CD14-positive monocyte (primary cell): ENCODE measurements around the gene FRMD4A. TPM values are rescaled to one million over a fixed set of nuclear protein-coding genes. Genes with fewer than 3 reads are reported as not detected.

Experiments used
- DNase-seq, 3 donors: peaks; one replicate each; pipeline ENCODE4 v3.0.0-alpha.2; 2011 to 2022
- H2AFZ ChIP-seq: 2 replicates; pipeline ENCODE4 v1.6.0; 2012; ENCODE audit warnings: mild to moderate bottlenecking, low read depth, low read length, inconsistent platforms; ENCODE audit not compliant: insufficient read depth, poor library complexity, severe bottlenecking
- H3K27ac ChIP-seq, 2 donors: 1 replicate in 1 of 2; 2 replicates in 1 of 2; pipeline ENCODE4 v1.5.1; 2012 to 2013; ENCODE audit warnings: low read length in 2 of 2, control low read depth in 1 of 2, inconsistent platforms in 1 of 2, low read depth in 1 of 2, mild to moderate bottlenecking in 1 of 2
- H3K27me3 ChIP-seq, 2 donors: one replicate each; pipeline versions ENCODE4 v1.6.0 to v1.6.1; 2011 to 2013; ENCODE audit warnings: low read length in 2 of 2; ENCODE audit not compliant: control insufficient read depth in 2 of 2, insufficient read depth in 2 of 2
- H3K36me3 ChIP-seq, 2 donors: replicated peaks in 1 of 2; 1 replicate in 1 of 2; 2 replicates in 1 of 2; pipeline versions ENCODE4 v1.5.1 to v1.6.1; 2012 to 2013; ENCODE audit warnings: low read length in 2 of 2, control low read depth in 1 of 2, inconsistent platforms in 1 of 2, mild to moderate bottlenecking in 1 of 2; ENCODE audit not compliant: insufficient read depth in 2 of 2, control insufficient read depth in 1 of 2
- H3K4me1 ChIP-seq, 2 donors: 1 replicate in 1 of 2; 2 replicates in 1 of 2; pipeline versions ENCODE4 v1.5.1 to v1.6.1; 2012 to 2013; ENCODE audit warnings: low read length in 2 of 2, control low read depth in 1 of 2, inconsistent platforms in 1 of 2, mild to moderate bottlenecking in 1 of 2, moderate library complexity in 1 of 2; ENCODE audit not compliant: insufficient read depth in 2 of 2, control insufficient read depth in 1 of 2
- H3K4me2 ChIP-seq: replicated peaks from 2 replicates; pipeline ENCODE3; 2012; ENCODE audit warnings: low read length, moderate library complexity, mild to moderate bottlenecking; ENCODE audit not compliant: poor library complexity, severe bottlenecking; ENCODE audit errors: extremely low read depth
- H3K4me3 ChIP-seq, 3 experiments: fragments of 200-600 bp in 1 of 3; sonication (generic) in 1 of 3; replicated peaks in 1 of 3; 1 replicate in 2 of 3; 2 replicates in 1 of 3; pipeline ENCODE4 v1.5.1; 2011 to 2013; ENCODE audit warnings: low read length in 3 of 3, mild to moderate bottlenecking in 3 of 3, control low read depth in 2 of 3, low read depth in 2 of 3, inconsistent platforms in 1 of 3, moderate library complexity in 1 of 3
- H3K79me2 ChIP-seq: 2 replicates; pipeline ENCODE4 v1.6.0; 2012; ENCODE audit warnings: mild to moderate bottlenecking, control low read depth, inconsistent platforms, low read length, moderate library complexity; ENCODE audit not compliant: insufficient read depth
- H3K9ac ChIP-seq: 2 replicates; pipeline ENCODE4 v1.6.0; 2017; ENCODE audit warnings: low read length, mild to moderate bottlenecking; ENCODE audit not compliant: insufficient read depth, poor library complexity, severe bottlenecking
- H3K9me3 ChIP-seq, 2 donors: replicated peaks in 1 of 2; 1 replicate in 1 of 2; 2 replicates in 1 of 2; pipeline versions ENCODE4 v1.5.1 to v1.6.1; 2012 to 2013; ENCODE audit warnings: low read length in 2 of 2, control low read depth in 1 of 2; ENCODE audit not compliant: control insufficient read depth in 1 of 2, insufficient read depth in 1 of 2
- H4K20me1 ChIP-seq: 2 replicates; pipeline ENCODE4 v1.6.0; 2012; ENCODE audit warnings: mild to moderate bottlenecking, low read length, control low read depth, moderate library complexity; ENCODE audit not compliant: insufficient read depth
- H3K27ac Mint-ChIP-seq, 7 donors: one replicate each; pipeline ENCODE4 v1.8.0; 2020; ENCODE audit warnings: mild to moderate bottlenecking in 7 of 7, mixed read lengths in 7 of 7, moderate library complexity in 6 of 7, inconsistent platforms in 2 of 7
- H3K27me3 Mint-ChIP-seq, 3 donors: one replicate each; pipeline ENCODE4 v1.8.0; 2021 to 2022; ENCODE audit warnings: low read depth in 3 of 3, mild to moderate bottlenecking in 3 of 3, mixed read lengths in 3 of 3, moderate library complexity in 3 of 3, inconsistent platforms in 1 of 3
- H3K36me3 Mint-ChIP-seq, 2 donors: one replicate each; pipeline ENCODE4 v1.8.0; 2020; ENCODE audit warnings: mixed read lengths in 2 of 2, inconsistent platforms in 1 of 2, mild to moderate bottlenecking in 1 of 2
- H3K4me1 Mint-ChIP-seq: one replicate; pipeline ENCODE4 v1.8.0; 2020; ENCODE audit warnings: mild to moderate bottlenecking, mixed read lengths
- H3K4me3 Mint-ChIP-seq, 2 donors: one replicate each; pipeline ENCODE4 v1.8.0; 2020; ENCODE audit warnings: mild to moderate bottlenecking in 2 of 2, mixed read lengths in 2 of 2, moderate library complexity in 1 of 2
- H3K9me3 Mint-ChIP-seq, 7 donors: one replicate each; pipeline ENCODE4 v1.8.0; 2020 to 2022; ENCODE audit warnings: mixed read lengths in 7 of 7, mild to moderate bottlenecking in 6 of 7, moderate library complexity in 6 of 7, inconsistent platforms in 2 of 7
- CTCF ChIP-seq: fragments of 200-600 bp; IDR thresholded peaks from one replicate; pipeline ENCODE4 v1.8.0; 2022; ENCODE audit warnings: antibody characterized with exemption, mild to moderate bottlenecking
- WGBS: methylation state at CpG from one replicate; pipeline ENCODE4 v1.1.5; 2013; ENCODE audit warnings: missing lambda C conversion rate; ENCODE audit not compliant: insufficient coverage; 5-methylcytosine and 5-hydroxymethylcytosine counted together
- intact Hi-C, 2 donors: fragments of 100-400 bp; cut with micrococcal nuclease; formaldehyde crosslinking; loops; one replicate each; pipeline versions ENCODE4 v1.15.0 to v1.15.1; 2023
- polyA plus RNA-seq, 3 donors: library from polyadenylated mRNA; depleted of rRNA in 1 of 3; unstranded in 2 of 3; stranded (reverse) in 1 of 3; fragments of 300-500 nt in 2 of 3; fragments of >200 nt in 1 of 3; fragmentation: Illumina TruSeq in 2 of 3; gene quantifications; 1 replicate in 2 of 3; 2 replicates in 1 of 3; pipeline ENCODE4 v1.2.3, GENCODE V29; 2012 to 2021

FRMD4A gene
- polyA plus RNA-seq, 3 donors, result 0.12 TPM; not detected in 2

GRCh38 chr10:14124941-14125340 is 205.8 kb downstream of the FRMD4A start:
- H4K20me1 ChIP-seq, result no peaks in the 10 kb centered on the region
- Mint-ChIP-seq H3K4me1 (no peaks in the 10 kb centered on the region), H3K27me3 (peaks cover 0 to 7% (median 6%) of the 10 kb centered on the region in 3 donors), H3K4me3 (no peak overlapping the region), H3K27ac (no peak overlapping the region), H3K36me3 (no peaks in the 10 kb centered on the region), H3K9me3 (peaks cover 0 to 2% (median 0%) of the 10 kb centered on the region in 7 donors)
- intact Hi-C loops, result no loop called here
- H3K79me2 ChIP-seq, result no peaks in the 10 kb centered on the region
- H3K9ac ChIP-seq, result no peak overlapping the region
- no peak overlapping the region for H3K4me2 ChIP-seq
- H3K9me3 ChIP-seq, result no peaks in the 10 kb centered on the region
- no peak overlapping the region for H2AFZ ChIP-seq
- H3K36me3 ChIP-seq, result no peaks in the 10 kb centered on the region
- no peak overlapping the region for H3K4me3 ChIP-seq
- no peak for DNase-seq
- 55% methylated on average over 4 of the region's 7 CpGs for WGBS
- no peak for TF ChIP-seq CTCF
- no peaks in the 10 kb centered on the region for H3K4me1 ChIP-seq
- no peaks in the 10 kb centered on the region for H3K27me3 ChIP-seq
- H3K27ac ChIP-seq, result no peak overlapping the region

- Histone ChIP-seq H4K20me1 (no peaks in the 10 kb centered on the region), H3K36me3 (no peaks in the 10 kb centered on the region), H3K4me3 (no peak overlapping the region), H3K9me3 (no peaks in the 10 kb centered on the region), H3K4me2 (no peak overlapping the region), H3K27ac (no peak overlapping the region), H3K79me2 (no peaks in the 10 kb centered on the region), H3K9ac (no peak overlapping the region), H3K4me1 (no peaks in the 10 kb centered on the region), H2AFZ (no peak overlapping the region), H3K27me3 (no peaks in the 10 kb centered on the region)
- Mint-ChIP-seq H3K36me3 (no peaks in the 10 kb centered on the region), H3K27ac (no peak overlapping the region), H3K27me3 (peaks cover 0 to 7% (median 3%) of the 10 kb centered on the region in 3 donors), H3K4me1 (no peaks in the 10 kb centered on the region), H3K9me3 (peaks cover 0 to 2% (median 0%) of the 10 kb centered on the region in 7 donors), H3K4me3 (no peak overlapping the region)
- no peak for TF ChIP-seq CTCF
- 93% methylated on average over 5 of the region's 5 CpGs for WGBS
- intact Hi-C loops, result no loop called here
- no peak for DNase-seq
These were observed 207.6 kb downstream of the FRMD4A start for GRCh38 chr10:14123139-14123538.
